Tibial nerve (tissue), 4 donors: ENCODE measurements around the gene ADM.

Source experiments
- EP300 ChIP-seq, 2 donors: sonication (generic); formaldehyde crosslinking; IDR thresholded peaks; one replicate each; pipeline ENCODE4 v1.6.1; 2017; ENCODE audit warnings: antibody characterized with exemption in 2 of 2, mild to moderate bottlenecking in 1 of 2
- POLR2A ChIP-seq, 2 donors: fragments of 450-650 bp; IDR thresholded peaks; one replicate each; pipeline ENCODE4 v1.6.1; 2017; ENCODE audit warnings: antibody characterized with exemption in 2 of 2, mild to moderate bottlenecking in 2 of 2, moderate library complexity in 2 of 2
- TF ChIP-seq, protein P1 (sequence below), 5 experiments: fragments of 200-600 bp in 3 of 5; fragments of 450-650 bp in 2 of 5; sonication (generic) in 3 of 5; IDR thresholded peaks; one replicate each; pipeline ENCODE4 v1.5.1; 2016 to 2019; ENCODE audit warnings: antibody characterized with exemption in 5 of 5, mild to moderate bottlenecking in 3 of 5, moderate library complexity in 2 of 5

DNA sequence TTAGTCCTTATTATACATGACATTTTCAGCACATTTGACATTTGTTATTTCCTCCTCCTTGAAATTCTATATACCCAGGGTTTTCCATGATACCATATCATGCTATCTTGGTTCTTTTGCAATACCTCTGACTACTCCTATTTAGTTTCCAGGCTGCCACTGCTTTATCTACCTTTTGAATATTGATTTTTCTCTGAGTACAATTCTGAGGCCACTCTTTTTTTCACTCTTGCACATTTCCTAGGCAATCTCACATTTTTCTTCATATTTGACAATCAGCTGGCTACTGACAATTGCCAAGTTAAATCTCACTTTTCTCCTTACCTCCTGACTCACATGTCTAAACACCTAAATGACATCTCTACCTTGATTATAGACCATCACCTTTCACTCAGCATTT is 22.8 kb upstream of the ADM start:
- TF ChIP-seq POLR2A (IDR thresholded peaks at IDR 0.05) (no peak), EP300 (IDR thresholded peaks at IDR 0.05) (no peak)
- TF ChIP-seq, protein P1, sequence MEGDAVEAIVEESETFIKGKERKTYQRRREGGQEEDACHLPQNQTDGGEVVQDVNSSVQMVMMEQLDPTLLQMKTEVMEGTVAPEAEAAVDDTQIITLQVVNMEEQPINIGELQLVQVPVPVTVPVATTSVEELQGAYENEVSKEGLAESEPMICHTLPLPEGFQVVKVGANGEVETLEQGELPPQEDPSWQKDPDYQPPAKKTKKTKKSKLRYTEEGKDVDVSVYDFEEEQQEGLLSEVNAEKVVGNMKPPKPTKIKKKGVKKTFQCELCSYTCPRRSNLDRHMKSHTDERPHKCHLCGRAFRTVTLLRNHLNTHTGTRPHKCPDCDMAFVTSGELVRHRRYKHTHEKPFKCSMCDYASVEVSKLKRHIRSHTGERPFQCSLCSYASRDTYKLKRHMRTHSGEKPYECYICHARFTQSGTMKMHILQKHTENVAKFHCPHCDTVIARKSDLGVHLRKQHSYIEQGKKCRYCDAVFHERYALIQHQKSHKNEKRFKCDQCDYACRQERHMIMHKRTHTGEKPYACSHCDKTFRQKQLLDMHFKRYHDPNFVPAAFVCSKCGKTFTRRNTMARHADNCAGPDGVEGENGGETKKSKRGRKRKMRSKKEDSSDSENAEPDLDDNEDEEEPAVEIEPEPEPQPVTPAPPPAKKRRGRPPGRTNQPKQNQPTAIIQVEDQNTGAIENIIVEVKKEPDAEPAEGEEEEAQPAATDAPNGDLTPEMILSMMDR (IDR thresholded peaks at IDR 0.05): no peak
